ENCODE data around the gene GTF3C2.

Gene GTF3C2

GRCh38 chr2:27356382-27357181, at the start of gene GTF3C2:
TSS of gene GTF3C2 (minus strand) at chr2:27356764. CDS start at chr2:27343554, 13,210 bp downstream.
- DNase-seq: peak; percentile 97

- no peak for DNase-seq
These were observed 44.0 kb upstream of the GTF3C2 start for GRCh38 chr2:27400348-27401135.

- no peak for DNase-seq
These were observed 42.4 kb upstream of the GTF3C2 start for GRCh38 chr2:27398962-27399361.

GRCh38 chr2:27393225-27393624, 36.7 kb upstream of the GTF3C2 start:
- DNase-seq: no peak

- no peak for DNase-seq
These were observed 34.5 kb upstream of the GTF3C2 start for GRCh38 chr2:27390822-27391679.

GRCh38 chr2:27381577-27382181, 25.1 kb upstream of the GTF3C2 start:
- no peak for DNase-seq

- peak; percentile 90 for DNase-seq
These were observed 24.3 kb upstream of the GTF3C2 start, which contains the start of gene ZNF513 for GRCh38 chr2:27380626-27381545. TSS of gene ZNF513 (minus strand) at chr2:27380734. CDS start at chr2:27380526, 208 bp downstream.

- DNase-seq: no peak
These were observed 23.5 kb upstream of the GTF3C2 start for GRCh38 chr2:27379836-27380625.

GRCh38 chr2:27379383-27379835, 22.8 kb upstream of the GTF3C2 start:
- DNase-seq: no peak

- no peak for DNase-seq
These were observed 22.3 kb upstream of the GTF3C2 start for GRCh38 chr2:27378809-27379290.

- no peak for DNase-seq
These were observed 21.7 kb upstream of the GTF3C2 start for GRCh38 chr2:27378096-27378808.

GRCh38 chr2:27377618-27378095, 21.1 kb upstream of the GTF3C2 start:
- no peak for DNase-seq

GRCh38 chr2:27376866-27377617, 20.5 kb upstream of the GTF3C2 start:
- no peak for DNase-seq

- no peak for DNase-seq
These were observed 19.7 kb upstream of the GTF3C2 start for GRCh38 chr2:27376151-27376865.

- DNase-seq: no peak
These were observed 19.0 kb upstream of the GTF3C2 start for GRCh38 chr2:27375513-27376099.

GRCh38 chr2:27373567-27373966, 17.0 kb upstream of the GTF3C2 start:
- no peak for DNase-seq

GRCh38 chr2:27372937-27373336, 16.4 kb upstream of the GTF3C2 start:
- no peak for DNase-seq
